GM12892 (cell line): ENCODE measurements around the gene CCRL2.

Experiments
- POLR2A ChIP-seq: IDR thresholded peaks from 2 replicates; pipeline ENCODE4 v1.6.1; 2011; ENCODE audit warnings: low read depth, low read length, control low read depth
- POLR2AphosphoS5 ChIP-seq: IDR thresholded peaks from 2 replicates; pipeline ENCODE4 v1.6.1; 2011; ENCODE audit warnings: low read depth, low read length, control low read depth
- TAF1 ChIP-seq: IDR thresholded peaks from 2 replicates; pipeline ENCODE4 v1.6.1; 2011; ENCODE audit warnings: low read depth, mild to moderate bottlenecking, control low read depth, low read length, borderline replicate concordance

DNA sequence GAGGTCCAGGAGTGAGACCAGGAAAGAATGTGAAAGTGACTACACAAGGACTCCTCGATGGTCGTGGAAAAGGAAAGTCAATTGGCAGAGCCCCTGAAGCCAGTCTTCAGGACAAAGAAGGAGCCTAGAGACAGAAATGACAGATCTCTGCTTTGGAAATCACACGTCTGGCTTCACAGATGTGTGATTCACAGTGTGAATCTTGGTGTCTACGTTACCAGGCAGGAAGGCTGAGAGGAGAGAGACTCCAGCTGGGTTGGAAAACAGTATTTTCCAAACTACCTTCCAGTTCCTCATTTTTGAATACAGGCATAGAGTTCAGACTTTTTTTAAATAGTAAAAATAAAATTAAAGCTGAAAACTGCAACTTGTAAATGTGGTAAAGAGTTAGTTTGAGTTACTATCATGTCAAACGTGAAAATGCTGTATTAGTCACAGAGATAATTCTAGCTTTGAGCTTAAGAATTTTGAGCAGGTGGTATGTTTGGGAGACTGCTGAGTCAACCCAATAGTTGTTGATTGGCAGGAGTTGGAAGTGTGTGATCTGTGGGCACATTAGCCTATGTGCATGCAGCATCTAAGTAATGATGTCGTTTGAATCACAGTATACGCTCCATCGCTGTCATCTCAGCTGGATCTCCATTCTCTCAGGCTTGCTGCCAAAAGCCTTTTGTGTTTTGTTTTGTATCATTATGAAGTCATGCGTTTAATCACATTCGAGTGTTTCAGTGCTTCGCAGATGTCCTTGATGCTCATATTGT, 47.1 kb upstream of the CCRL2 start:
- TF ChIP-seq POLR2A, result no peak
- TF ChIP-seq TAF1, result no peak
- TF ChIP-seq POLR2AphosphoS5, result no peak
